GM12878 (cell line): ENCODE data around the gene STK10. TPM values are rescaled to one million over a fixed set of nuclear protein-coding genes. Genes with fewer than 3 reads are reported as not detected.

ENCODE experiments used
- BCLAF1 ChIP-seq: fragments of 450-650 bp; IDR thresholded peaks from 2 replicates; pipeline ENCODE4 v1.6.1; 2017; ENCODE audit warnings: antibody characterized with exemption, mild to moderate bottlenecking, moderate library complexity
- BHLHE40 ChIP-seq, 2 experiments: fragments of 450-650 bp in 1 of 2; IDR thresholded peaks; 2 replicates each; pipeline ENCODE4 v1.6.1; 2011 to 2017; ENCODE audit warnings: low read depth in 2 of 2, borderline replicate concordance in 1 of 2, improper control_type of control experiment in 1 of 2, low read length in 1 of 2, mild to moderate bottlenecking in 1 of 2
- BRCA1 ChIP-seq: IDR thresholded peaks from 2 replicates; pipeline ENCODE4 v1.6.1; 2011; ENCODE audit warnings: low read depth, low read length, improper control_type of control experiment
- ELK1 ChIP-seq: IDR thresholded peaks from 2 replicates; pipeline ENCODE4 v1.6.1; 2012; ENCODE audit warnings: low read depth, low read length, improper control_type of control experiment
- EP300 ChIP-seq, 2 experiments: fragments of 150-350 bp in 1 of 2; IDR thresholded peaks; 2 replicates each; pipeline ENCODE4 v1.6.1; 2011 to 2012; ENCODE audit warnings: low read depth in 2 of 2, low read length in 2 of 2, borderline replicate concordance in 1 of 2, improper control_type of control experiment in 1 of 2, inconsistent platforms in 1 of 2; ENCODE audit not compliant: control insufficient read depth in 1 of 2
- GATAD2B ChIP-seq: fragments of 450-650 bp; conservative IDR thresholded peaks from 2 replicates; pipeline ENCODE4 v1.6.1; 2017; ENCODE audit warnings: low read depth, mild to moderate bottlenecking, moderate library complexity
- HCFC1 ChIP-seq: fragments of 150-350 bp; IDR thresholded peaks from 2 replicates; pipeline ENCODE4 v1.6.1; 2014; ENCODE audit warnings: low read length
- HDAC6 ChIP-seq: fragments of 200-600 bp; sonication (generic); IDR thresholded peaks from one replicate; pipeline ENCODE4 v1.8.0; 2017; ENCODE audit warnings: antibody characterized with exemption; ENCODE audit not compliant: unreplicated experiment
- MLLT1 ChIP-seq: fragments of 450-650 bp; IDR thresholded peaks from 2 replicates; pipeline ENCODE4 v1.6.1; 2016; ENCODE audit warnings: mild to moderate bottlenecking
- NFXL1 ChIP-seq: fragments of 450-650 bp; IDR thresholded peaks from 2 replicates; pipeline ENCODE4 v1.6.1; 2017; ENCODE audit warnings: antibody characterized with exemption, mild to moderate bottlenecking, borderline replicate concordance
- NFYB ChIP-seq: IDR thresholded peaks from 2 replicates; pipeline ENCODE4 v1.6.1; 2011; ENCODE audit warnings: low read depth, mild to moderate bottlenecking, low read length, improper control_type of control experiment, moderate library complexity; ENCODE audit not compliant: insufficient read depth
- PAX8 ChIP-seq: fragments of 450-650 bp; IDR thresholded peaks from 2 replicates; pipeline ENCODE4 v1.6.1; 2017; ENCODE audit warnings: mild to moderate bottlenecking, moderate library complexity
- PML ChIP-seq: IDR thresholded peaks from 2 replicates; pipeline ENCODE4 v1.6.1; 2012; ENCODE audit warnings: low read length, inconsistent platforms
- RAD21 ChIP-seq: IDR thresholded peaks from 2 replicates; pipeline ENCODE4 v1.6.1; 2011; ENCODE audit warnings: mild to moderate bottlenecking, low read depth, low read length, moderate library complexity; ENCODE audit not compliant: insufficient read depth
- RFX5 ChIP-seq: IDR thresholded peaks from 2 replicates; pipeline ENCODE4 v1.6.1; 2011; ENCODE audit warnings: low read depth, low read length, improper control_type of control experiment
- SIX5 ChIP-seq: IDR thresholded peaks from 2 replicates; pipeline ENCODE4 v1.6.1; 2011; ENCODE audit warnings: mild to moderate bottlenecking, low read depth, low read length, moderate library complexity; ENCODE audit not compliant: severe bottlenecking
- SMARCA5 ChIP-seq: fragments of 450-650 bp; IDR thresholded peaks from 2 replicates; pipeline ENCODE4 v1.6.1; 2017; ENCODE audit warnings: mild to moderate bottlenecking
- SPI1 ChIP-seq: IDR thresholded peaks from 2 replicates; pipeline ENCODE4 v1.6.1; 2011; ENCODE audit warnings: low read depth, mild to moderate bottlenecking, low read length, moderate library complexity, borderline replicate concordance; ENCODE audit not compliant: insufficient read depth
- TBL1XR1 ChIP-seq: IDR thresholded peaks from 2 replicates; pipeline ENCODE4 v1.6.1; 2012; ENCODE audit warnings: low read depth, low read length, improper control_type of control experiment
- TCF12 ChIP-seq: IDR thresholded peaks from 2 replicates; pipeline ENCODE4 v1.6.1; 2011; ENCODE audit warnings: low read depth, mild to moderate bottlenecking, low read length
- TCF7 ChIP-seq: IDR thresholded peaks from 2 replicates; pipeline ENCODE4 v1.6.1; 2014; ENCODE audit warnings: antibody characterized with exemption, borderline replicate concordance
- USF1 ChIP-seq: IDR thresholded peaks from 2 replicates; pipeline ENCODE4 v1.6.1; 2011; ENCODE audit warnings: borderline replicate concordance, low read depth, mild to moderate bottlenecking, moderate library complexity, mixed read lengths, low read length; ENCODE audit not compliant: insufficient read depth; ENCODE audit errors: extremely low read length
- polyA plus RNA-seq, 11 experiments: library from polyadenylated mRNA; depleted of rRNA in 4 of 11; unstranded in 6 of 11; stranded (reverse) in 5 of 11; fragments of >200 nt; fragmentation: Nextera tagmentation in 4 of 11; fragmentation: Illumina TruSeq in 1 of 11; extraction: Ambion mirVana in 4 of 11; extraction: Trizol in 1 of 11; gene quantifications; 1 replicate in 1 of 11; 2 replicates in 10 of 11; pipeline versions ENCODE4 v1.2.1 to v1.2.3, GENCODE V29; 2011 to 2016; ENCODE audit warnings: inconsistent platforms in 2 of 11, missing spikeins in 2 of 11, low read depth in 1 of 11
- total RNA-seq, 4 experiments: library from RNA; depleted of rRNA in 3 of 4; stranded (reverse); fragments of >200 nt in 3 of 4; fragmentation: Illumina TruSeq in 1 of 4; extraction: Trizol in 1 of 4; gene quantifications; 2 replicates each; pipeline versions ENCODE4 v1.2.1 to v1.2.3, GENCODE V29; 2013 to 2021

Gene STK10
- total and polyA plus RNA-seq, 10 of the 15 experiments (the other 5 are each of a cell fraction or from before 2014, with no cell fraction given), result 14.2 to 96.4 (median 50.6) TPM

- TF ChIP-seq BCLAF1, result no peak
- 0 out of 2 replicates have a peak, but pooled peaks have one; percentile 3 for TF ChIP-seq GATAD2B
- TF ChIP-seq HDAC6, result no peak
- no peak for TF ChIP-seq TBL1XR1
- no peak for TF ChIP-seq NFYB
- TF ChIP-seq NFXL1, result no peak
- no peak for TF ChIP-seq RFX5
- no peak for TF ChIP-seq HCFC1
- TF ChIP-seq SMARCA5, result no peak
- peak in 1 of 2 experiments; percentile 29; a peak in 1 of 4 replicates for TF ChIP-seq BHLHE40 (IDR thresholded peaks at IDR 0.05; ENCODE audit: borderline replicate concordance in 1 of 2, low read depth in 2 of 2, low read length in 1 of 2)
- TF ChIP-seq RAD21, result no peak
- 0 out of 2 replicates have a peak, but pooled peaks have one; percentile 16 for TF ChIP-seq TCF12
- TF ChIP-seq PML, result no peak
- no peak for TF ChIP-seq BRCA1
- TF ChIP-seq TCF7, result no peak
- TF ChIP-seq SPI1, result peak; percentile 42; the same call in 1 of the 2 replicates
- no peak for TF ChIP-seq USF1
- TF ChIP-seq MLLT1, result peak; percentile 28; the same call in 1 of the 2 replicates
- no peak for TF ChIP-seq PAX8
- TF ChIP-seq ELK1, result no peak
- no peak for TF ChIP-seq EP300 (IDR thresholded peaks at IDR 0.05; ENCODE audit: borderline replicate concordance in 1 of 2, control insufficient read depth in 1 of 2, low read depth in 2 of 2, low read length in 2 of 2)
- no peak for TF ChIP-seq SIX5
These were observed 36.2 kb upstream of the STK10 start (continued) for GRCh38 chr5:172223901-172224873.
